ENCODE results near the gene SYCP2. TPM values are rescaled to one million over a fixed set of nuclear protein-coding genes. Genes with fewer than 3 reads are reported as not detected.

The SYCP2 gene
- polyA plus RNA-seq, 1 experiment, result 0.24 TPM

DNA sequence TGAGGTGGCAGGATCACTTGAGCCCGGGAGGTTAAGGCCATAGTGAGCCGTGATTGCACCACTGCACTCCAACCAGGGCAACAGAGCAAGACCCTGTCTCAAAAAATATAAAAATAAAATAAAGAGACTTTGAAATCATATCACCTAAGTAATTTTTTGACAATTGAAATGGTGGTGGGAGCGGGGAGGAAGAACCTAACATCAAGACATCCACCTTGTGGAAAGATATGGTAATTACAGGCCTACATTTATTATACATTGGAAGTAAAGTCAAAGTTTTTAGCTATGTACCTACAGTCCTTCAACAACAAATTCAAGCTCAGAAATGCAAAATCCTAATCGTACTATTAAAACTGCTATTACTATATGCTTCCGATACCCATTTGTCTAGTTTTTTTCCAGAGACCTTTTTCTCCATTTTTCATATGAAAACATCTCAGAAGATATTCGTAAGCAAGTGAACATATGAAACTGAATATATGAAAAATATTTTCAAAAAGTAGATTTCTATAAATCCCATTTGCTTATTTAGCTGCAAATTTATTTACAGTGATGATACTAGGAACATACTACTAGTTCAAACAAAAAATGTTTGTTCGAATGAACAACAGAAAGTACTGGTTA is 83.3 kb downstream of the SYCP2 start:
- Histone ChIP-seq H3K4me3 (ENCODE audit: low read depth, low read length) (no peak overlapping the region), H3K27me3 (ENCODE audit: control insufficient read depth, insufficient read depth, low read length) (no peaks in the 10 kb centered on the region), H3K9me3 (ENCODE audit: control insufficient read depth, insufficient read depth, low read length) (no peaks in the 10 kb centered on the region), H3K27ac (ENCODE audit: low read depth, low read length) (no peak overlapping the region)
- POLR2A ChIA-PET, result interaction anchor here (0.7 kb wide), 1 partner anchor 88 kb away, joined by 3 read pairs; no protein-coding TSS in a partner anchor
- TF ChIP-seq, protein P1, sequence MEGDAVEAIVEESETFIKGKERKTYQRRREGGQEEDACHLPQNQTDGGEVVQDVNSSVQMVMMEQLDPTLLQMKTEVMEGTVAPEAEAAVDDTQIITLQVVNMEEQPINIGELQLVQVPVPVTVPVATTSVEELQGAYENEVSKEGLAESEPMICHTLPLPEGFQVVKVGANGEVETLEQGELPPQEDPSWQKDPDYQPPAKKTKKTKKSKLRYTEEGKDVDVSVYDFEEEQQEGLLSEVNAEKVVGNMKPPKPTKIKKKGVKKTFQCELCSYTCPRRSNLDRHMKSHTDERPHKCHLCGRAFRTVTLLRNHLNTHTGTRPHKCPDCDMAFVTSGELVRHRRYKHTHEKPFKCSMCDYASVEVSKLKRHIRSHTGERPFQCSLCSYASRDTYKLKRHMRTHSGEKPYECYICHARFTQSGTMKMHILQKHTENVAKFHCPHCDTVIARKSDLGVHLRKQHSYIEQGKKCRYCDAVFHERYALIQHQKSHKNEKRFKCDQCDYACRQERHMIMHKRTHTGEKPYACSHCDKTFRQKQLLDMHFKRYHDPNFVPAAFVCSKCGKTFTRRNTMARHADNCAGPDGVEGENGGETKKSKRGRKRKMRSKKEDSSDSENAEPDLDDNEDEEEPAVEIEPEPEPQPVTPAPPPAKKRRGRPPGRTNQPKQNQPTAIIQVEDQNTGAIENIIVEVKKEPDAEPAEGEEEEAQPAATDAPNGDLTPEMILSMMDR (IDR thresholded peaks at IDR 0.05; ENCODE audit: low read depth, low read length), result peak; percentile 63
- CTCF ChIA-PET, result interaction anchor here (0.6 to 2.4 kb wide), 18 partner anchors 9 to 279 kb away, joined by 3 to 22 read pairs (median 4); no protein-coding TSS in a partner anchor
- no peak for DNase-seq (ENCODE audit: low read depth, low spot score)

DNA sequence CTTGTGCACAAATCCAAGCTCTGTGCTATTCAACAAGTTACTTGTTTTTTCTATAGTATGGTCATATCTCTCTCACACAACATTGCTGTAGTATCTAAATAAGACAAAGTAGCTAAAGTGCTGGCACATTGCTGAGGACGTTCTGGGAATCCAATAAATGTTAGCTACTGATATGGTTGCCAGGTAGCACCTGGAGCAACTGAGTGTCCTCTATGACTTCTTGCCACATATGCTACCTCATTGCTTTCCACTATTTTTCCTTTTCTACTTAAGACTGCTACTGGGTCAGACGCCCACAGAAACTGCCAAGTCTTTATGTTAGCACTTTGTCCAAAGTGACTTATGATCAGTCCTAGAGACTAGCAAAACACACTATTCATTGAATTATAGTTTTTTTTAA is 85.3 kb downstream of the SYCP2 start:
- ChIA-PET CTCF (interaction anchor here (1.2 to 2.4 kb wide), 2 partner anchors 11 to 277 kb away, joined by 3 to 10 read pairs; no protein-coding TSS in a partner anchor), POLR2A (no interaction called here)
- H3K9me3 ChIP-seq (ENCODE audit: control insufficient read depth, insufficient read depth, low read length), result no peaks in the 10 kb centered on the region
- H3K27me3 ChIP-seq (ENCODE audit: control insufficient read depth, insufficient read depth, low read length), result no peaks in the 10 kb centered on the region
- H3K27ac ChIP-seq (ENCODE audit: low read depth, low read length), result no peak overlapping the region
- H3K4me3 ChIP-seq (ENCODE audit: low read depth, low read length), result no peak overlapping the region
- no peak for DNase-seq (ENCODE audit: low read depth, low spot score)
- TF ChIP-seq, protein P1 (IDR thresholded peaks at IDR 0.05; ENCODE audit: low read depth, low read length), result no peak

DNA sequence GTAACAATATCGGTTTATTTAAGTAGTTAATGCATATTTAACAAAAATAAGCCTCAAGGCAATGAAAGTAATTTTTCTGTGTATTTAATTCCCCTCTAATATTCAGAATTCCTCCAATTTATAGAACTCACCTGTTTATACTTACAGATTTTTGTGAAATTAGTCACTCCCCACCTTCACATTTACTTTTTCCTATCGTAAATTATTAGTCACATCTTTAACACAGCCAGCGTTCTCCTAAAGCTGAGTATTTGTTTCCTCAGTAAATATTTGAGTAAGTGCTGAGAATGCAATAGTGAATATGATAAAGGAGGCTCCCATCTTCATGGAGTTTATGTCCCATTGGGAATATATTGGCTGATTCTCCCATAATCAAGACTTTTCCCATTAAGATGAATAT is 88.0 kb downstream of the SYCP2 start:
- no peak overlapping the region for H3K4me3 ChIP-seq (ENCODE audit: low read depth, low read length)
- no peak overlapping the region for H3K27ac ChIP-seq (ENCODE audit: low read depth, low read length)
- ChIA-PET CTCF (no interaction called here), POLR2A (no interaction called here)
- no peak for DNase-seq (ENCODE audit: low read depth, low spot score)
- no peaks in the 10 kb centered on the region for H3K9me3 ChIP-seq (ENCODE audit: control insufficient read depth, insufficient read depth, low read length)
- TF ChIP-seq, protein P1 (IDR thresholded peaks at IDR 0.05; ENCODE audit: low read depth, low read length), result no peak
- H3K27me3 ChIP-seq (ENCODE audit: control insufficient read depth, insufficient read depth, low read length), result no peaks in the 10 kb centered on the region

DNA sequence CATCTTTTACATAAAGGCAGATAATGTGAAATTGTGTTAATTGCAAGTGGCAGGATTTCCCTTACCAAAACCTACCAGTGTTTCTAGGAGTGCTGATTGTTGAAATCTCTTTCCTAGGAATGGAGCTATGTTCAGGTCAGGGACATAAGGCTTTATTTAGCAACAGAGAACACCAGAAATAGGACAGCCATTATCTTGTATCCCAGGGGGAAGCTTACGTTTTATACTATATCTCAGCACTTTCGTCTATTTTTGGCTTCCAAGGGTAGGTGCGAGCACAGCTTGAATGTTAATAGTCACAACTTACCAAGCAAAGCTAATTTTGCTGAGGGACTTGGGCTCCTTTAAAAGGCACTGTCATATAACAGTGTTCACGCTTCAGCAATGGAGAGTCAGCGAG is 94.0 kb downstream of the SYCP2 start:
- ChIA-PET POLR2A (no interaction called here), CTCF (interaction anchor here (0.7 to 3.4 kb wide), 3 partner anchors 10 to 56 kb away, joined by 3 to 22 read pairs (median 10); no protein-coding TSS in a partner anchor)
- no peaks in the 10 kb centered on the region for H3K9me3 ChIP-seq (ENCODE audit: control insufficient read depth, insufficient read depth, low read length)
- H3K27ac ChIP-seq (ENCODE audit: low read depth, low read length), result no peak overlapping the region
- peaks cover 2% of the 10 kb centered on the region for H3K27me3 ChIP-seq (ENCODE audit: control insufficient read depth, insufficient read depth, low read length)
- TF ChIP-seq, protein P1 (IDR thresholded peaks at IDR 0.05; ENCODE audit: low read depth, low read length), result no peak
- H3K4me3 ChIP-seq (ENCODE audit: low read depth, low read length), result no peak overlapping the region
- DNase-seq (ENCODE audit: low read depth, low spot score), result no peak

DNA sequence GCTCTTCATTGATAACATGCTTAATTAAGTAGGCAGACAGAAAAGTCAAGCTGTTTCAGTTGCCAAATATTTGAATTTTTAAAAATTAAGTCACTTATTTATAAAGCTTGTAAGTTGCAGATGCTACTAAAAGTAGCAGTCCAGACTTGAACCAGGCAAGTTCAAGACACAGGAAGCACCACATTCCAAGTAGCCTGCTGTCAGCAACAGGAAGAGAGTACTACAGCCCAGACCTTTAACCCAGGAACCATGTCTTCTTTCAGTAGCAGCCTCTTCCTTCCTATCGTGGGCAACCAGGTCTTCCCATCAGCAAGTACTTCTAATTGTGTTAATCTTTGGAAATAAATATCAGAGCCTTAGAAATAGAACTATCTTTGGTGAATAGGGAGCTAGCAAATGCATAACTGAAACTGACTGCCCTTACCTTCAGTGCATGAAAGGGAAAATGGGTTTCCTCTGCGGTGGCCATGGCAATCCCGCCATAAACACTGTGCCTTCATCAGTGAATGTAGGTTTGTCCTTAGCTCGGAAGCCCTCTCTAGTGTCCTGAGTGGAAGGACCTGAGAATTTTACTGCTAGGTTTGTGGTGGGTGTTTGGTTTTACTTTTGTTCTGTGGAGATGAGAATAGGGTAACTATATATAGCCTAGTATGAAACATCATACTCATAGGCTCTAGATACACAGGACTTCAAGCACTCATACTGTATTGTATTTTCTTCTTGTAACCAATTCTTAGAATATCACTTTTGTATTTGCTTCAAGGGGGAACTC is 95.6 kb downstream of the SYCP2 start:
- CTCF ChIA-PET, result interaction anchor here (1.1 to 3.4 kb wide), 2 partner anchors 10 to 12 kb away, joined by 3 to 22 read pairs; no protein-coding TSS in a partner anchor
- POLR2A ChIA-PET, result no interaction called here
- H3K27ac ChIP-seq (ENCODE audit: low read depth, low read length), result no peak overlapping the region
- no peaks in the 10 kb centered on the region for H3K9me3 ChIP-seq (ENCODE audit: control insufficient read depth, insufficient read depth, low read length)
- H3K4me3 ChIP-seq (ENCODE audit: low read depth, low read length), result no peak overlapping the region
- no peak for DNase-seq (ENCODE audit: low read depth, low spot score)
- peaks cover 2% of the 10 kb centered on the region for H3K27me3 ChIP-seq (ENCODE audit: control insufficient read depth, insufficient read depth, low read length)
- TF ChIP-seq, protein P1 (IDR thresholded peaks at IDR 0.05; ENCODE audit: low read depth, low read length), result no peak

Measured in AG04450 (cell line).